ENCODE measurements around the gene HTR1E. TPM values are rescaled to one million over a fixed set of nuclear protein-coding genes. Genes with fewer than 3 reads are reported as not detected.

HTR1E gene
- total RNA-seq, 6 experiments from 2014 or later: not detected

DNA sequence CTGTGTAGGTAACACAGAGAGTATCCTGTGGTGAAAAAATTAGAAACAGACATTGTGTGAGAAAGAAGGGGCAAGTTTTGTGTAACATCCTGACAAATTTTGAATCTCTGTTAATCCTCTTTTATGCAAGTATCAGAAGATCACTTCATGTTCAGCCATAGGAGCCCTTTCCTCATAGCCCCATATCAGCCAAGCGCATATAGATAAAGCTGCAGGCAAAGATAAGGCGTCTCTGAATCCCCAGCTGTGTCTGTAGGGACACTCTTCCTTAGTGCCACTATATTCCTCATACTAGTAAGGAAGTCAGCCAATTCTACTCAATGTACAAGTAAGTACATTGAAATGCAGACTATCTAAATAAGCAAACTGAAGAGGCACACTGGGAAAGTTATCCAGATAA lies 22.3 kb downstream of the HTR1E start:
- intact Hi-C loops (cut with DNase I): no loop called here

DNA sequence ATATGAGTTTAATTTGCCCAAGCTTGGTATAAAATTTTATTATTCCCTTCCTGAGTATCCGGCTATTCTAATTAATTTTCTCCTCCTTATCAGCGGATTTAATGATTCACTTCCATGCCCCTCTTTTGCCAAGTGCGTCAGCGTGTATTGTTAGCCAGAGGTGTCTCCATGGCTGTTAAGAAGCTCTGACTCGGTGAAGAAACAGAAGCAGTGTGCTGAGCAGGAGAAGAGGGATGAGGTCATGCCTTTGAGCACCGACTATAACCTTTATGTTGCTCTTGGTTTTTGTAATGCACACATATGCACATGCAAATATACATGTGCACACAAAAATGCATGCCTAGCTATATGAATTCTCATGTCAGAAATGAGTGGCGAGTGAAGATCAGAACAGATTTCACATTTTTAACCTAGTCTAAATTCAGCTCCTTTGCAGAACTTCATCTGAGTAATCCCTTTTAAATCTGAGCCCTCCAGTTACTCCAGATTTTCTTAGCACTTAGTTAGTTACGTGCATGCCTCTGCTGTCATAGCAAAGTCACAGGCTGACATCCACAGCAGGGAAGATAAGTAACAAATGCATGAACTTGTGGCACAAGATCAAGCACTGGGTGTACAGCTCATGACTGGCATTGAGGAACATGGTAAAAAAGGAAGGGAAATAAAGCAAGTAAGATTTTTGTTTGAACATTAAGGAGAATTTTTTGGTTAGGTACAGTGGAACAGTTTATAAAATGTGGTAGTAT lies 24.3 kb downstream of the HTR1E start:
- TF ChIP-seq POLR2A (IDR thresholded peaks at IDR 0.05): no peak
- TF ChIP-seq, protein P1, sequence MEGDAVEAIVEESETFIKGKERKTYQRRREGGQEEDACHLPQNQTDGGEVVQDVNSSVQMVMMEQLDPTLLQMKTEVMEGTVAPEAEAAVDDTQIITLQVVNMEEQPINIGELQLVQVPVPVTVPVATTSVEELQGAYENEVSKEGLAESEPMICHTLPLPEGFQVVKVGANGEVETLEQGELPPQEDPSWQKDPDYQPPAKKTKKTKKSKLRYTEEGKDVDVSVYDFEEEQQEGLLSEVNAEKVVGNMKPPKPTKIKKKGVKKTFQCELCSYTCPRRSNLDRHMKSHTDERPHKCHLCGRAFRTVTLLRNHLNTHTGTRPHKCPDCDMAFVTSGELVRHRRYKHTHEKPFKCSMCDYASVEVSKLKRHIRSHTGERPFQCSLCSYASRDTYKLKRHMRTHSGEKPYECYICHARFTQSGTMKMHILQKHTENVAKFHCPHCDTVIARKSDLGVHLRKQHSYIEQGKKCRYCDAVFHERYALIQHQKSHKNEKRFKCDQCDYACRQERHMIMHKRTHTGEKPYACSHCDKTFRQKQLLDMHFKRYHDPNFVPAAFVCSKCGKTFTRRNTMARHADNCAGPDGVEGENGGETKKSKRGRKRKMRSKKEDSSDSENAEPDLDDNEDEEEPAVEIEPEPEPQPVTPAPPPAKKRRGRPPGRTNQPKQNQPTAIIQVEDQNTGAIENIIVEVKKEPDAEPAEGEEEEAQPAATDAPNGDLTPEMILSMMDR (IDR thresholded peaks at IDR 0.05): no peak
- intact Hi-C loops (cut with DNase I): no loop called here
- H3K27ac ChIP-seq: no peak overlapping the region
- no peak overlapping the region for H3K4me3 ChIP-seq
- no peaks in the 10 kb centered on the region for H3K36me3 ChIP-seq
- ATAC-seq (no peak), DNase-seq (no peak)
- H3K9me3 ChIP-seq: no peaks in the 10 kb centered on the region
- H3K27me3 ChIP-seq: no peaks in the 10 kb centered on the region
- 54% methylated on average over 8 of the region's 8 CpGs for WGBS (ENCODE audit: insufficient coverage, low coverage, low lambda C conversion rate, missing lambda C conversion rate)
- no peaks in the 10 kb centered on the region for H3K4me1 ChIP-seq

More for the DNA sequence above, 22.3 kb downstream of the HTR1E start:
- TF ChIP-seq POLR2A (IDR thresholded peaks at IDR 0.05): no peak
- TF ChIP-seq, protein P1 (IDR thresholded peaks at IDR 0.05): no peak
- H3K4me1 ChIP-seq: no peaks in the 10 kb centered on the region
- WGBS (ENCODE audit: insufficient coverage, low coverage, low lambda C conversion rate, missing lambda C conversion rate): 59% methylated on average over 2 of the region's 2 CpGs
- DNase-seq (no peak), ATAC-seq (no peak)
- no peak overlapping the region for H3K27ac ChIP-seq
- no peaks in the 10 kb centered on the region for H3K27me3 ChIP-seq
- H3K36me3 ChIP-seq: no peaks in the 10 kb centered on the region
- H3K4me3 ChIP-seq: no peak overlapping the region
- H3K9me3 ChIP-seq: no peaks in the 10 kb centered on the region

DNA sequence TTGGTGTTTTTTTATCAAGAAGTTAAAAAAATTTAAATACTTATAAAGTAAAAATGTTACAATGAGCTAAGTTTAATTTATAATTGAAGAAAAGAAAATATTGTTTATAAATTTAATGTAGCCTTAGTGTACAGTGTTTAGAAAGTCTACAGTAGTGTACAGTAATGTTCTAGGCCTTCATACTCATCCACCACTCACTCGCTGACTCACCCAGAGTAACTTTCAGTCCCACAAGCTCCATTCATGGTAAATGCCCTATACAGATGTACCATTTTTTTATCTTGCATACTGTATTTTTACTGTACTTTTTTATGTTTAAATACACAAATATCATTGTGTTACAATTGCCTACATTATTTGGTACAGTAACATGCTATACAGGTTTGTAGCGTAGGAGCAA lies 26.0 kb downstream of the HTR1E start:
- ATAC-seq: no peak
- intact Hi-C loops (cut with DNase I): no loop called here
- DNase-seq: no peak
- H3K4me1 ChIP-seq: no peaks in the 10 kb centered on the region
- H3K27me3 ChIP-seq: no peaks in the 10 kb centered on the region
- H3K36me3 ChIP-seq: no peaks in the 10 kb centered on the region
- H3K27ac ChIP-seq: no peak overlapping the region
- 76% methylated on average over 2 of the region's 2 CpGs for WGBS (ENCODE audit: insufficient coverage, low coverage, low lambda C conversion rate, missing lambda C conversion rate)
- no peak for TF ChIP-seq POLR2A (IDR thresholded peaks at IDR 0.05)
- TF ChIP-seq, protein P1 (IDR thresholded peaks at IDR 0.05): no peak
- H3K4me3 ChIP-seq: no peak overlapping the region
- no peaks in the 10 kb centered on the region for H3K9me3 ChIP-seq

DNA sequence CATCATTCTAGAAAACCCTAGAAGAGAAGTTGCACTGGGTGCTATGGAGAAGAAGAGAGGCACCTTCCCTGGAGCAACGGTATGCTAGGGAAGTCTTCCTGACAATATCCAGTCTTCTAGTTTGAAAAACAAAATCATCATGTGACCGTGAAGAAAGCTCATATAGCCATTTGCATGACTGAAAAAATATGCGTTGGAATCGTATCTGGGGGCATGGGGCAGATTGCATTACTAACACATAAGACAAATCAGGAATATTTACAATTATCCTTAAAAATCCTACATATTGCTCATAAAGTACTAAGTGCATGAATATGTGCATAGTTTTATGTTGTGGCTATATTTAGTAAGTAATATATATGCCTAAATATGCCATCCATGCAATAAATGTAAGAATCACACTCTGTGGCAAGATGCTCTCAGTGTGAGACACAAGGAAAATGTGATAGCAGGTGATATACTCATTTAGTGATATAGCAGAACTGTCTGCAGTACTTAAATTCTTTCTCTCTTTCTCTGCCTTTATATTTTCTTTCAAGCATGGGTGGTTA lies 26.8 kb downstream of the HTR1E start:
- Histone ChIP-seq H3K9me3 (no peaks in the 10 kb centered on the region), H3K27ac (no peak overlapping the region), H3K4me1 (no peaks in the 10 kb centered on the region), H3K27me3 (no peaks in the 10 kb centered on the region), H3K36me3 (no peaks in the 10 kb centered on the region), H3K4me3 (no peak overlapping the region)
- intact Hi-C loops (cut with DNase I): no loop called here
- 47% methylated on average over 3 of the region's 4 CpGs for WGBS (ENCODE audit: insufficient coverage, low coverage, low lambda C conversion rate, missing lambda C conversion rate)
- DNase-seq: no peak
- ATAC-seq: no peak
- TF ChIP-seq, protein P1 (IDR thresholded peaks at IDR 0.05): no peak
- no peak for TF ChIP-seq POLR2A (IDR thresholded peaks at IDR 0.05)

All from right lobe of liver (tissue), 6 donors.